ENCODE data around the gene USP25. TPM values are rescaled to one million over a fixed set of nuclear protein-coding genes. Genes with fewer than 3 reads are reported as not detected.
A peak's percentile ranks its signal among the peaks of the same experiment; 100 is the strongest.

USP25 gene
- total and polyA plus RNA-seq, 2 experiments from 2014 or later, result 18.7 to 59.5 TPM

GRCh38 chr21:15841856-15842564, 112.2 kb downstream of the USP25 start:
- Histone ChIP-seq H2AFZ (no peak overlapping the region), H3K27ac (no peak overlapping the region), H3K27me3 (no peaks in the 10 kb centered on the region), H3K9me3 (ENCODE audit: low read depth) (no peaks in the 10 kb centered on the region), H4K20me1 (ENCODE audit: insufficient read depth, poor library complexity, severe bottlenecking) (no peaks in the 10 kb centered on the region), H3K79me2 (peaks cover 5% of the 10 kb centered on the region), H3K9me2 (replicated peaks; ENCODE audit: insufficient read depth) (peaks cover 3% of the 10 kb centered on the region), H3K4me1 (ENCODE audit: insufficient read depth) (no peaks in the 10 kb centered on the region), H3K4me3 (no peak overlapping the region), H3K4me2 (no peak overlapping the region), H3K36me3 (replicated peaks; ENCODE audit: insufficient read depth, low read depth) (no peaks in the 10 kb centered on the region)
- DNase-seq (ENCODE audit: low spot score), result no peak
- 88% methylated on average over 3 of the region's 3 CpGs for WGBS (ENCODE audit: low lambda C conversion rate, missing lambda C conversion rate)
- TF ChIP-seq EZH2 (IDR thresholded peaks at IDR 0.05; ENCODE audit: borderline replicate concordance) (no peak), CTCF (IDR thresholded peaks at IDR 0.05; ENCODE audit: poor library complexity) (no peak), EZH2phosphoT487 (IDR thresholded peaks at IDR 0.05; ENCODE audit: low read depth, severe bottlenecking, unreplicated experiment) (no peak)

GRCh38 chr21:15842565-15842880, 112.7 kb downstream of the USP25 start:
- no peaks in the 10 kb centered on the region for H3K27me3 ChIP-seq
- H4K20me1 ChIP-seq (ENCODE audit: insufficient read depth, poor library complexity, severe bottlenecking), result no peaks in the 10 kb centered on the region
- WGBS (ENCODE audit: low lambda C conversion rate, missing lambda C conversion rate), result 98% methylated on average over 2 of the region's 2 CpGs
- no peaks in the 10 kb centered on the region for H3K4me1 ChIP-seq (ENCODE audit: insufficient read depth)
- TF ChIP-seq EZH2phosphoT487 (IDR thresholded peaks at IDR 0.05; ENCODE audit: low read depth, severe bottlenecking, unreplicated experiment), result no peak
- no peak for TF ChIP-seq CTCF (IDR thresholded peaks at IDR 0.05; ENCODE audit: poor library complexity)
- TF ChIP-seq EZH2 (IDR thresholded peaks at IDR 0.05; ENCODE audit: borderline replicate concordance), result no peak
- no peak overlapping the region for H2AFZ ChIP-seq
- H3K36me3 ChIP-seq (replicated peaks; ENCODE audit: insufficient read depth, low read depth), result no peaks in the 10 kb centered on the region
- no peak overlapping the region for H3K4me2 ChIP-seq
- no peak for DNase-seq (ENCODE audit: low spot score)
- no peak overlapping the region for H3K27ac ChIP-seq
- no peaks in the 10 kb centered on the region for H3K9me3 ChIP-seq (ENCODE audit: low read depth)
- H3K9me2 ChIP-seq (replicated peaks; ENCODE audit: insufficient read depth), result peaks cover 3% of the 10 kb centered on the region
- no peak overlapping the region for H3K4me3 ChIP-seq
- peaks cover 5% of the 10 kb centered on the region for H3K79me2 ChIP-seq

- no peak overlapping the region for H3K4me2 ChIP-seq
- no peaks in the 10 kb centered on the region for H3K36me3 ChIP-seq (replicated peaks; ENCODE audit: insufficient read depth, low read depth)
- 94% methylated on average over 1 of the region's 1 CpG for WGBS (ENCODE audit: low lambda C conversion rate, missing lambda C conversion rate)
- DNase-seq (ENCODE audit: low spot score), result no peak
- no peak overlapping the region for H3K4me3 ChIP-seq
- no peak overlapping the region for H2AFZ ChIP-seq
- peaks cover 5% of the 10 kb centered on the region for H3K79me2 ChIP-seq
- H3K27me3 ChIP-seq, result no peaks in the 10 kb centered on the region
- no peak for TF ChIP-seq EZH2 (IDR thresholded peaks at IDR 0.05; ENCODE audit: borderline replicate concordance)
- no peak for TF ChIP-seq EZH2phosphoT487 (IDR thresholded peaks at IDR 0.05; ENCODE audit: low read depth, severe bottlenecking, unreplicated experiment)
- H4K20me1 ChIP-seq (ENCODE audit: insufficient read depth, poor library complexity, severe bottlenecking), result no peaks in the 10 kb centered on the region
- H3K27ac ChIP-seq, result no peak overlapping the region
- peaks cover 3% of the 10 kb centered on the region for H3K9me2 ChIP-seq (replicated peaks; ENCODE audit: insufficient read depth)
- H3K9me3 ChIP-seq (ENCODE audit: low read depth), result no peaks in the 10 kb centered on the region
- no peaks in the 10 kb centered on the region for H3K4me1 ChIP-seq (ENCODE audit: insufficient read depth)
Observed at GRCh38 chr21:15843766-15844165, 114.0 kb downstream of the USP25 start.

DNA sequence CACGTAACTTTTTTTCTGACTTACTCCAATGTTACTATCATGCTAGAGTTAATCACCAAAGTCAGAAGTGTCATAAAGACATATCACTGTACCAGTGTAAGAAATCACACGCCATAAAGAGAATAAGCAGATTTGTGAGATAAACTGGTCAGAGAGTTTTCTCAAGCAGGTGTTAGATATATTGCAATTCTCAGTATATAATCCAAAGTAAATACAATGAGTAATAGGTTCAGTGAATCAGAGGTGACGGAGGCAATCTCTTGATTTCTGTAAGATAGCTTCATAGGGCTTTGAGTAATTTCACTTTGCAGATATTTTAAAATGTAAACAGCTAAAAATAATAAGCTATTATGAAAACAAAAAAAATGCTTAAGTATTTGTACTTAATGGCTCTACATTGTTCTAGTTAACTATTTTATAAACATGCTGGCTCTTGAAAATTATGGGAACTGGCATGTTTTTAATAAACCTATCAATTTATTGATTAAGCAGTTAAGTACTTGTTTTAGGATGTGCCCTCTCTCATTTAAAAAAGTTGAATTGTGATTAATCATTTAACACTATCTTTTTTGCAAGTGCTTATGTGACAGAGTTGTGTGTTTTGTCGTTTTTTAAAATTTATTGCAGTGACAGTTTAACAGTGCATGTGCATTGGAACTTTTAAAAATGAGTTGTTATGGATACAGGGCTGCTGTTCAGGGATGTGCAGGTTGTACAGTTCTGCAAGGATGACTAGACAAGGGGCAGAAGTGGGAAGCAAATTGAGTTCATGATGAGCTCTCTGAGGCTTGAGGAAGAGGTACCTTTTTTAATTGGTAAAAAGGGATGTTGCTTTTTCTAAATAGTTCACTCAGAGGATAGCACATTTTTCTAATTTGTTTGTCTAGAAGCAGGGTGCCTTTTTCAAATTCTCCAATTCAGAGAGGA, 119.1 kb downstream of the USP25 start:
- Histone ChIP-seq H3K79me2 (no peaks in the 10 kb centered on the region), H4K20me1 (ENCODE audit: insufficient read depth, poor library complexity, severe bottlenecking) (no peaks in the 10 kb centered on the region), H3K27ac (peak overlapping the region; percentile 34), H3K4me2 (no peak overlapping the region), H3K9me2 (replicated peaks; ENCODE audit: insufficient read depth) (no peaks in the 10 kb centered on the region), H3K27me3 (no peaks in the 10 kb centered on the region), H3K9me3 (ENCODE audit: low read depth) (no peaks in the 10 kb centered on the region), H2AFZ (no peak overlapping the region), H3K36me3 (replicated peaks; ENCODE audit: insufficient read depth, low read depth) (no peaks in the 10 kb centered on the region), H3K4me1 (ENCODE audit: insufficient read depth) (no peaks in the 10 kb centered on the region), H3K4me3 (no peak overlapping the region)
- no peak for TF ChIP-seq CTCF (IDR thresholded peaks at IDR 0.05; ENCODE audit: poor library complexity)
- no peak for TF ChIP-seq EZH2phosphoT487 (IDR thresholded peaks at IDR 0.05; ENCODE audit: low read depth, severe bottlenecking, unreplicated experiment)
- no peak for TF ChIP-seq EZH2 (IDR thresholded peaks at IDR 0.05; ENCODE audit: borderline replicate concordance)
- DNase-seq (ENCODE audit: low spot score), result peak; percentile 16
- 63% methylated on average over 4 of the region's 4 CpGs for WGBS (ENCODE audit: low lambda C conversion rate, missing lambda C conversion rate)

Measured in hepatocyte (in vitro differentiated cells).